Testis (tissue), 2 donors: Measurements from ENCODE around the gene WFDC1.

ENCODE experiments used
- POLR2A ChIP-seq: fragments of 450-650 bp; IDR thresholded peaks from one replicate; pipeline ENCODE4 v1.6.1; 2017; ENCODE audit warnings: antibody characterized with exemption, mild to moderate bottlenecking, moderate library complexity
- TF ChIP-seq, protein P1 (sequence below), 3 experiments: fragments of 450-650 bp in 2 of 3; fragments of 200-600 bp in 1 of 3; sonication (generic) in 1 of 3; IDR thresholded peaks; one replicate each; pipeline ENCODE4 v1.5.1; 2016 to 2019; ENCODE audit warnings: antibody characterized with exemption in 3 of 3, mild to moderate bottlenecking in 2 of 3, moderate library complexity in 1 of 3

GRCh38 chr16:84262939-84263338 is 31.7 kb upstream of the WFDC1 start:
- TF ChIP-seq, protein P1, sequence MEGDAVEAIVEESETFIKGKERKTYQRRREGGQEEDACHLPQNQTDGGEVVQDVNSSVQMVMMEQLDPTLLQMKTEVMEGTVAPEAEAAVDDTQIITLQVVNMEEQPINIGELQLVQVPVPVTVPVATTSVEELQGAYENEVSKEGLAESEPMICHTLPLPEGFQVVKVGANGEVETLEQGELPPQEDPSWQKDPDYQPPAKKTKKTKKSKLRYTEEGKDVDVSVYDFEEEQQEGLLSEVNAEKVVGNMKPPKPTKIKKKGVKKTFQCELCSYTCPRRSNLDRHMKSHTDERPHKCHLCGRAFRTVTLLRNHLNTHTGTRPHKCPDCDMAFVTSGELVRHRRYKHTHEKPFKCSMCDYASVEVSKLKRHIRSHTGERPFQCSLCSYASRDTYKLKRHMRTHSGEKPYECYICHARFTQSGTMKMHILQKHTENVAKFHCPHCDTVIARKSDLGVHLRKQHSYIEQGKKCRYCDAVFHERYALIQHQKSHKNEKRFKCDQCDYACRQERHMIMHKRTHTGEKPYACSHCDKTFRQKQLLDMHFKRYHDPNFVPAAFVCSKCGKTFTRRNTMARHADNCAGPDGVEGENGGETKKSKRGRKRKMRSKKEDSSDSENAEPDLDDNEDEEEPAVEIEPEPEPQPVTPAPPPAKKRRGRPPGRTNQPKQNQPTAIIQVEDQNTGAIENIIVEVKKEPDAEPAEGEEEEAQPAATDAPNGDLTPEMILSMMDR (IDR thresholded peaks at IDR 0.05): no peak
- TF ChIP-seq POLR2A: no peak
